ENCODE measurements around the gene ANO2.

ANO2 gene

GRCh38 chr12:5808981-5809380 lies 136.1 kb downstream of the ANO2 start:
- DNase-seq = no peak

- DNase-seq = no peak
Observed at GRCh38 chr12:5807514-5808219, 137.4 kb downstream of the ANO2 start.

- DNase-seq = no peak
Observed at GRCh38 chr12:5807090-5807414, 138.0 kb downstream of the ANO2 start.

GRCh38 chr12:5806371-5807089 lies 138.5 kb downstream of the ANO2 start:
- no peak for DNase-seq

GRCh38 chr12:5803532-5803931 lies 141.5 kb downstream of the ANO2 start:
- DNase-seq = no peak

- DNase-seq = no peak
Observed at GRCh38 chr12:5798242-5799015, 146.6 kb downstream of the ANO2 start.

- no peak for DNase-seq
Observed at GRCh38 chr12:5797661-5798060, 147.4 kb downstream of the ANO2 start.

GRCh38 chr12:5796959-5797225 lies 148.2 kb downstream of the ANO2 start:
- DNase-seq = no peak

GRCh38 chr12:5796171-5796958 lies 148.7 kb downstream of the ANO2 start:
- no peak for DNase-seq

GRCh38 chr12:5794156-5794555 lies 150.9 kb downstream of the ANO2 start:
- DNase-seq = no peak

- no peak for DNase-seq
Observed at GRCh38 chr12:5792343-5792742, 152.7 kb downstream of the ANO2 start.

- DNase-seq = no peak
Observed at GRCh38 chr12:5789469-5789968, 155.5 kb downstream of the ANO2 start.

- DNase-seq = no peak
Observed at GRCh38 chr12:5787828-5788227, 157.2 kb downstream of the ANO2 start.

GRCh38 chr12:5785601-5786000 lies 159.5 kb downstream of the ANO2 start:
- DNase-seq = no peak

- DNase-seq = no peak
Observed at GRCh38 chr12:5784462-5785130, 160.5 kb downstream of the ANO2 start.

GRCh38 chr12:5783289-5783920 lies 161.7 kb downstream of the ANO2 start:
- DNase-seq = no peak

GRCh38 chr12:5780536-5780935 lies 164.5 kb downstream of the ANO2 start:
- DNase-seq = no peak

GRCh38 chr12:5779401-5779800 lies 165.7 kb downstream of the ANO2 start:
- no peak for DNase-seq

- no peak for DNase-seq
Observed at GRCh38 chr12:5778821-5779220, 166.2 kb downstream of the ANO2 start.

- no peak for DNase-seq
Observed at GRCh38 chr12:5777451-5777850, 167.6 kb downstream of the ANO2 start.

- DNase-seq = no peak
Observed at GRCh38 chr12:5776091-5776490, 169.0 kb downstream of the ANO2 start.

- no peak for DNase-seq
Observed at GRCh38 chr12:5773550-5773949, 171.5 kb downstream of the ANO2 start.

All from NCI-H187 (cell line).